SH-SY5Y (cell line): ENCODE measurements around the gene COL6A3.
A peak's percentile ranks its signal among the peaks of the same experiment; 100 is the strongest.

Source experiments
- GATA2 ChIP-seq: IDR thresholded peaks from 2 replicates; pipeline ENCODE4 v1.6.1; 2011; ENCODE audit warnings: mild to moderate bottlenecking, low read depth, low read length
- GATA3 ChIP-seq: IDR thresholded peaks from 2 replicates; pipeline ENCODE4 v1.6.1; 2011; ENCODE audit warnings: low read depth, mild to moderate bottlenecking, low read length, moderate library complexity

Gene COL6A3

GRCh38 chr2:237411092-237411601 lies 2.8 kb downstream of the COL6A3 start:
- no peak for TF ChIP-seq GATA2
- no peak for TF ChIP-seq GATA3

GRCh38 chr2:237408335-237409000 lies 5.5 kb downstream of the COL6A3 start:
- no peak for TF ChIP-seq GATA3
- TF ChIP-seq GATA2, result no peak

- TF ChIP-seq GATA2 (no peak), GATA3 (no peak)
Measured at GRCh38 chr2:237407700-237408099, 6.3 kb downstream of the COL6A3 start.

GRCh38 chr2:237406371-237406895 lies 7.5 kb downstream of the COL6A3 start:
- TF ChIP-seq GATA2 (no peak), GATA3 (no peak)

GRCh38 chr2:237405605-237406004 lies 8.4 kb downstream of the COL6A3 start:
- no peak for TF ChIP-seq GATA2
- TF ChIP-seq GATA3, result no peak

- no peak for TF ChIP-seq GATA3
- TF ChIP-seq GATA2, result no peak
Measured at GRCh38 chr2:237405006-237405559, 8.9 kb downstream of the COL6A3 start.

- TF ChIP-seq GATA2, result no peak
- TF ChIP-seq GATA3, result no peak
Measured at GRCh38 chr2:237404413-237404812, 9.6 kb downstream of the COL6A3 start.

- TF ChIP-seq GATA2, result no peak
- no peak for TF ChIP-seq GATA3
Measured at GRCh38 chr2:237403024-237403882, 10.7 kb downstream of the COL6A3 start.

GRCh38 chr2:237400199-237400598 lies 13.8 kb downstream of the COL6A3 start:
- no peak for TF ChIP-seq GATA2
- TF ChIP-seq GATA3, result no peak

- no peak for TF ChIP-seq GATA2
- TF ChIP-seq GATA3, result no peak
Measured at GRCh38 chr2:237397072-237397471, 16.9 kb downstream of the COL6A3 start.

- no peak for TF ChIP-seq GATA2
- no peak for TF ChIP-seq GATA3
Measured at GRCh38 chr2:237393523-237393922, 20.4 kb downstream of the COL6A3 start.

GRCh38 chr2:237392186-237392585 lies 21.8 kb downstream of the COL6A3 start:
- TF ChIP-seq GATA3 (no peak; the same call in 1 of the 2 replicates), GATA2 (peak; percentile 57; the same call in 1 of the 2 replicates)

GRCh38 chr2:237391140-237391539 lies 22.8 kb downstream of the COL6A3 start:
- TF ChIP-seq GATA2 (no peak), GATA3 (no peak)

- TF ChIP-seq GATA3 (no peak), GATA2 (no peak)
Measured at GRCh38 chr2:237390235-237390634, 23.7 kb downstream of the COL6A3 start.
